ENCODE measurements around the gene SPTLC1. TPM values are rescaled to one million over a fixed set of nuclear protein-coding genes. Genes with fewer than 3 reads are reported as not detected.

SPTLC1 gene, protein sequence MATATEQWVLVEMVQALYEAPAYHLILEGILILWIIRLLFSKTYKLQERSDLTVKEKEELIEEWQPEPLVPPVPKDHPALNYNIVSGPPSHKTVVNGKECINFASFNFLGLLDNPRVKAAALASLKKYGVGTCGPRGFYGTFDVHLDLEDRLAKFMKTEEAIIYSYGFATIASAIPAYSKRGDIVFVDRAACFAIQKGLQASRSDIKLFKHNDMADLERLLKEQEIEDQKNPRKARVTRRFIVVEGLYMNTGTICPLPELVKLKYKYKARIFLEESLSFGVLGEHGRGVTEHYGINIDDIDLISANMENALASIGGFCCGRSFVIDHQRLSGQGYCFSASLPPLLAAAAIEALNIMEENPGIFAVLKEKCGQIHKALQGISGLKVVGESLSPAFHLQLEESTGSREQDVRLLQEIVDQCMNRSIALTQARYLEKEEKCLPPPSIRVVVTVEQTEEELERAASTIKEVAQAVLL
- 57.2 to 87.9 TPM (median 62.7 TPM) in 5 replicates for total RNA-seq (2022; extraction: Qiagen RNA extraction)

DNA sequence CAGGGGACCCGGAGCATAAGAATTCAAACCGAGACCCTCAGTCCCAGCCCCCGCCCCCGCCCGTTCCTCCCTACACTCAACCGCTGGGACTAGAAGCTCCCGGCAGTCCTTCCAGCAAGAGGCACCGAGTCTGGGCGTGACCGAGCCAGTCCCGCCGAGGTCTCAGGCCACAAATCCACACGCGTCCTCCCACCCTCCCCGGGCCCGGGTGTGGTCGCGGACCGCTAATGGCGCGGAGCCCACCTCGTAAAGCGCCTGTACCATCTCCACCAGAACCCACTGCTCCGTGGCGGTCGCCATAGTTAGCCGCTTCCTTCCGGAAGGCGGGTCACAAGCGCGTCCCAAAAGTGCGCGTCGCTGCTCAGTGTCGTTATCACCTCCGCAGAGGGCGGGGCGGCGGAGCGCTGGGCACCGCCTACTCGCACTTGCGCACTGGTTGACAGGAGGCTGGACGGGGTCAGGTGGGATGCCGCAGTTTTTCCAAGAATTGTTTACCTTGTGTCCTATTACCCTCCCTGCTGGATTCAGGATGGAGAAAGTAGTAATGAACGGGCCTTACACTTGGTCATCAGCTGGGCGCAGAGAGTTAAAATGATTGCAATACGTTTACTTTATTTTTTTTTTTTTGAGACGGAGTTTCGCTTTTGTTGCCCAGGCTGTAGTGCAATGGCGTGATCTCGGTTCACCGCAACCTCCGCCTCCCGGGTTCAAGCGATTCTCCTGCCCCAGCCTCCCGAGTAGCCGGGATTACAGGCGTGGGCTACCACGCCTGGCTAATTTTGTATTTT is at the start of gene SPTLC1:
TSS of gene SPTLC1 (minus strand) at position 343 of the 788 bp plus-strand sequence. CDS start at position 300, 43 bp downstream.

Other genes starting within 250 kb of the SPTLC1 start
- 1.1 to 2.0 TPM (median 1.4 TPM) in 5 replicates for gene ROR2, start 165.2 kb downstream of the SPTLC1 start, total RNA-seq (2022; extraction: Qiagen RNA extraction)
- gene IARS1, start 178.3 kb upstream of the SPTLC1 start, total RNA-seq (2022; extraction: Qiagen RNA extraction) = 94.9 to 128 TPM (median 101 TPM) in 5 replicates
- gene NOL8, start 209.9 kb upstream of the SPTLC1 start, total RNA-seq (2022; extraction: Qiagen RNA extraction) = 27.6 to 35.8 TPM (median 28.1 TPM) in 5 replicates
- gene CENPP, start 210.5 kb upstream of the SPTLC1 start, total RNA-seq (2022; extraction: Qiagen RNA extraction) = 6.8 to 7.9 TPM (median 7.0 TPM) in 5 replicates